Measurements from ENCODE around the gene KLHDC3. TPM values are rescaled to one million over a fixed set of nuclear protein-coding genes. Genes with fewer than 3 reads are reported as not detected.

The KLHDC3 gene
- total and polyA plus RNA-seq, 2 of the 8 experiments (the other 6 are each of a cell fraction or from before 2014, with no cell fraction given) = 181 to 203 TPM

DNA sequence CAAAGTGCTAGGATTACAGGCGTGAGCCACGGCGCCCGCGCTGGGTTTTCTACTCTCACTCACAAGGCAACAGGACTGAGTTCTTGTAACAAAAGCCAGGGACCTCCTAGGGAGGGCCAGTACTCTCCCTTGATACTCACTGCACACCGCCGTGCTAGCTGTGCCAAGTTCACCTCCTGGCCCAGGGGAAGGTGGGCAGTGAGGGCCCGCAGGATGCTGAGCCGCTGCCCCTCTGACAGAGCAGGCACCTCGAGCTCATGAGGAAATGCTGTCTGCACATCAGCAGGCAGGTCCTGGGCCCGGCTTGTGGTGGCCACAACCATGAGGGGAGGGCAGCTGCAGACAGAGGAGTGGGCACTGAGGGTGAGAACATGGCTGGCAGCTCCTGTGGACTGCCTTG lies 46.8 kb upstream of the KLHDC3 start:
- H4K20me1 ChIP-seq (replicated peaks in 1 of 2; ENCODE audit: control insufficient read depth in 1 of 2, insufficient read depth in 2 of 2, low read length in 2 of 2) = peaks cover 0 to 2% of the 10 kb centered on the region in 2 experiments
- no peak overlapping the region for H2BK12ac ChIP-seq (ENCODE audit: low read depth, low read length)
- H2BK5ac ChIP-seq (ENCODE audit: low read depth, low read length) = no peak overlapping the region
- peaks cover 0 to 2% (median 0%) of the 10 kb centered on the region in 4 experiments; a peak in 1 of 8 replicates for H3K36me3 ChIP-seq (ENCODE audit: control insufficient read depth in 2 of 4, insufficient read depth in 4 of 4, low read length in 3 of 4)
- H3K23me2 ChIP-seq (ENCODE audit: low read depth, low read length) = no peaks in the 10 kb centered on the region
- no peak for TF ChIP-seq RNF2 (IDR thresholded peaks at IDR 0.05; ENCODE audit: borderline replicate concordance, low read depth, low read length, missing control alignments, poor library complexity, severe bottlenecking)
- no peak for TF ChIP-seq SIRT6 (IDR thresholded peaks at IDR 0.05; ENCODE audit: low read length)
- TF ChIP-seq GTF2F1 (IDR thresholded peaks at IDR 0.05; ENCODE audit: borderline replicate concordance, low read depth, low read length) = no peak
- TF ChIP-seq SP2 (IDR thresholded peaks at IDR 0.05; ENCODE audit: low read length) = no peak
- no peak for TF ChIP-seq EZH2 (IDR thresholded peaks at IDR 0.05; ENCODE audit: low read depth, low read length, severe bottlenecking)
- TF ChIP-seq ASH2L (IDR thresholded peaks at IDR 0.05; ENCODE audit: low read length) = no peak
- TF ChIP-seq SRF (IDR thresholded peaks at IDR 0.05; ENCODE audit: low read depth, low read length) = no peak
- TF ChIP-seq YY1 (IDR thresholded peaks at IDR 0.05; ENCODE audit: low read depth, low read length) = no peak
- no peak for TF ChIP-seq NANOG (IDR thresholded peaks at IDR 0.05; ENCODE audit: insufficient read depth, low read depth, low read length, poor library complexity, severe bottlenecking)
- TF ChIP-seq HDAC2 (IDR thresholded peaks at IDR 0.05; ENCODE audit: borderline replicate concordance in 1 of 2, low read depth in 2 of 2, low read length in 2 of 2) = no peak
- TF ChIP-seq POU5F1 (IDR thresholded peaks at IDR 0.05; ENCODE audit: low read depth, low read length) = no peak
- TF ChIP-seq MAFK (IDR thresholded peaks at IDR 0.05; ENCODE audit: low read depth, low read length) = no peak
- H3K4me3 ChIP-seq (ENCODE audit: extremely low read depth in 1 of 4, insufficient read depth in 2 of 4, low read depth in 3 of 4, low read length in 4 of 4) = no peak overlapping the region
- no peak for DNase-seq (ENCODE audit: low read depth in 1 of 2, low spot score in 2 of 2)
- no peak overlapping the region for H2AK5ac ChIP-seq (ENCODE audit: low read depth, low read length)
- no peak for FAIRE-seq
- POLR2A ChIA-PET (ENCODE audit: partially characterized antibody) = interaction anchor here (0.6 to 4.4 kb wide), 2 partner anchors 12 to 203 kb away, joined by 4 to 27 read pairs; partner anchors contain the start of gene PEX6
- no peak overlapping the region for H4K5ac ChIP-seq (ENCODE audit: insufficient read length, low read depth, low read length)
- peaks cover 0 to 10% (median 4%) of the 10 kb centered on the region in 4 experiments; a peak in 5 of 7 replicates for H3K4me1 ChIP-seq (replicated peaks in 1 of 4; ENCODE audit: control insufficient read depth in 3 of 4, insufficient read depth in 4 of 4, low read length in 3 of 4)
- no peaks in the 10 kb centered on the region for H3K9me3 ChIP-seq (ENCODE audit: insufficient read depth in 2 of 2, low read depth in 1 of 2, low read length in 1 of 2)
- H3K79me1 ChIP-seq (ENCODE audit: low read depth, low read length) = no peaks in the 10 kb centered on the region; the same call in 1 of the 2 replicates
- no peaks in the 10 kb centered on the region for H3K27me3 ChIP-seq (replicated peaks in 1 of 4; ENCODE audit: control insufficient read depth in 3 of 4, extremely low read depth in 1 of 4, insufficient read depth in 3 of 4, low read length in 3 of 4)
- H4K8ac ChIP-seq (ENCODE audit: extremely low read depth, insufficient read depth, low read length) = no peak overlapping the region
- no peaks in the 10 kb centered on the region for H3K79me2 ChIP-seq (ENCODE audit: control insufficient read depth in 1 of 2, insufficient read depth in 2 of 2, low read length in 2 of 2)
- H2BK15ac ChIP-seq (ENCODE audit: low read length) = no peak overlapping the region
- no peak overlapping the region for H3K56ac ChIP-seq (replicated peaks; ENCODE audit: insufficient read length, low read depth, low read length)
- H3K27ac ChIP-seq (ENCODE audit: low read depth, low read length) = no peak overlapping the region
- H2BK120ac ChIP-seq (replicated peaks; ENCODE audit: low read depth, low read length) = no peak overlapping the region
- no peak overlapping the region for H3K14ac ChIP-seq (ENCODE audit: insufficient read length)
- CTCF ChIA-PET (ENCODE audit: partially characterized antibody) = interaction anchor here (0.5 to 3.5 kb wide), 3 partner anchors 45 to 658 kb away, joined by 3 to 18 read pairs (median 3); no protein-coding TSS in a partner anchor
- H3K9ac ChIP-seq (replicated peaks in 1 of 4; ENCODE audit: extremely low read depth in 1 of 4, low read depth in 3 of 4, low read length in 3 of 4) = no peak overlapping the region
- H3K23ac ChIP-seq (ENCODE audit: insufficient read length) = no peak overlapping the region
- no peak overlapping the region for H3K18ac ChIP-seq (ENCODE audit: extremely low read depth, low read length)
- H2BK20ac ChIP-seq (ENCODE audit: low read length) = no peak overlapping the region
- H3K4ac ChIP-seq (replicated peaks; ENCODE audit: insufficient read length, low read depth, low read length) = no peak overlapping the region
- no peak overlapping the region for H3K4me2 ChIP-seq (ENCODE audit: insufficient read depth in 1 of 2, low read depth in 2 of 2, low read length in 2 of 2)
- 96% methylated on average over 11 of the region's 11 CpGs; no CpG with 5 or more reads in 1 of the 2 experiments for WGBS, 2 experiments (ENCODE audit: extremely low coverage in 1 of 2, insufficient coverage in 1 of 2, insufficient read length in 1 of 2, insufficient replicate concordance in 2 of 2, low coverage in 1 of 2, low lambda C conversion rate in 2 of 2, missing lambda C conversion rate in 1 of 2)
- H4K91ac ChIP-seq (replicated peaks; ENCODE audit: insufficient read length, low read length) = no peak overlapping the region
- H2AFZ ChIP-seq (ENCODE audit: low read length) = no peak overlapping the region

All from H1 (cell line).